Ovary (tissue), 10 donors: ENCODE results near the gene RARRES1. TPM values are rescaled to one million over a fixed set of nuclear protein-coding genes. Genes with fewer than 3 reads are reported as not detected.

Experiments
- DNase-seq, 5 donors: peaks; one replicate each; pipeline ENCODE4 v3.0.0-alpha.2; 2019 to 2020
- H3K27ac ChIP-seq, 2 donors: fragments of 200-600 bp; one replicate each; pipeline versions ENCODE4 v1.5.1 to v1.8.0; 2019 to 2022
- H3K27me3 ChIP-seq: fragments of 200-600 bp; one replicate; pipeline ENCODE4 v1.8.0; 2022
- H3K36me3 ChIP-seq: fragments of 200-600 bp; sonication (generic); one replicate; pipeline ENCODE4 v1.5.1; 2019
- H3K4me1 ChIP-seq: one replicate; pipeline ENCODE4 v1.8.1; 2013; ENCODE audit warnings: mild to moderate bottlenecking, moderate library complexity; ENCODE audit not compliant: insufficient read depth
- H3K4me3 ChIP-seq: fragments of 200-600 bp; sonication (generic); one replicate; pipeline ENCODE4 v1.5.1; 2017
- H3K9me3 ChIP-seq, 2 donors: fragments of 200-600 bp in 1 of 2; sonication (generic) in 1 of 2; one replicate each; pipeline versions ENCODE4 v1.5.1 to v1.8.1; 2013 to 2019; ENCODE audit warnings: mild to moderate bottlenecking in 1 of 2, moderate library complexity in 1 of 2
- CTCF ChIP-seq, 3 donors: fragments of 450-650 bp in 2 of 3; fragments of 200-600 bp in 1 of 3; IDR thresholded peaks; one replicate each; pipeline versions ENCODE4 v1.5.1 to v1.8.0; 2016 to 2022; ENCODE audit warnings: antibody characterized with exemption in 3 of 3, mild to moderate bottlenecking in 1 of 3
- EP300 ChIP-seq: sonication (generic); formaldehyde crosslinking; IDR thresholded peaks from one replicate; pipeline ENCODE4 v1.6.1; 2017; ENCODE audit warnings: antibody characterized with exemption
- POLR2A ChIP-seq: fragments of 450-650 bp; IDR thresholded peaks from one replicate; pipeline ENCODE4 v1.6.1; 2017; ENCODE audit warnings: antibody characterized with exemption, mild to moderate bottlenecking, moderate library complexity
- WGBS, 3 donors: extraction: QIAGEN DNeasy Blood & Tissue Kit in 1 of 3; methylation state at CpG; one replicate each; pipeline versions ENCODE4 v1.1.5 to v1.1.7; 2013 to 2017; 5-methylcytosine and 5-hydroxymethylcytosine counted together
- intact Hi-C, 4 donors: fragments of 100-400 bp; cut with DNase I; formaldehyde crosslinking; loops; one replicate each; pipeline versions ENCODE4 v1.11.0 to v1.15.1; 2022 to 2023
- long read RNA-seq, 3 donors: library from polyadenylated mRNA in 2 of 3; unstranded in 2 of 3; transcript quantifications; one replicate each; pipeline ENCODE4 v2.0.0 and lab custom pipeline, GENCODE V29; 2021 to 2026
- polyA plus RNA-seq, 2 donors: library from polyadenylated mRNA; stranded (reverse); fragments of 200-250 nt in 1 of 2; fragments of 350-450 nt in 1 of 2; fragmentation: Illumina TruSeq in 1 of 2; extraction: RNeasy Lipid Tissue Mini Kit (QIAGEN cat#74804) in 1 of 2; gene quantifications; one replicate each; pipeline ENCODE4 v1.2.3, GENCODE V29; 2013 to 2014
- total RNA-seq, 7 donors: library from RNA; depleted of rRNA in 2 of 7; stranded (reverse); fragments of >200 nt in 2 of 7; fragmentation: NEBNext Ultra II Directional in 3 of 7; extraction: Animal tissue kit (Norgen Biotek cat#: 25700) in 3 of 7; gene quantifications; one replicate each; pipeline versions ENCODE4 v1.1.0 to v1.2.4, GENCODE V29; 2016 to 2023
- donor health status: DM: no; HTN: no; CAD: no; lungs with moderate emphysema.
- donor health status: DM: no; HTN: no; CAD: no.
- donor health status: Bipolar disorder and iron deficiency.
- donor health status: DM: yes; HTN: yes; CAD: no.
- donor health status: DM: no; HTN: no; CAD: no.
- donor health status: DM: yes; HTN: yes; CAD: no.

The RARRES1 gene
- 100 to 1,000 TPM in 4 of 7 donors, 10 to 100 TPM in 3; 11.1 to 283 (median 118) TPM for total RNA-seq
- 10 to 100 TPM; 30.1 to 33.8 TPM for polyA plus RNA-seq
- long read RNA-seq, donor 1, transcript RARRES1-201 (6 exons, 1,952 nt), result major isoform, 70 of 101 reads
- long read RNA-seq, donor 1, partial matches to known transcripts, result 7 of 101 reads
- long read RNA-seq, donor 1, other reads (novel, unspliced or antisense), result 23 of 101 reads
- long read RNA-seq, donor 2, transcript RARRES1-201 (6 exons, 1,952 nt), result major isoform, 11 of 11 reads
- long read RNA-seq, donor 2, partial matches to known transcripts, result 0 of 11 reads
- long read RNA-seq, donor 2, other reads (novel, unspliced or antisense), result 0 of 11 reads
- long read RNA-seq, donor 3, transcript RARRES1-201 (6 exons, 1,952 nt), result major isoform, 254 of 302 reads
- long read RNA-seq, donor 3, partial matches to known transcripts, result 5 of 302 reads
- long read RNA-seq, donor 3, other reads (novel, unspliced or antisense), result 39 of 302 reads

GRCh38 chr3:158731938-158732855 is at the start of gene RARRES1:
RARRES1 (minus strand) TSS chr3:158732457; CDS start chr3:158732415, 42 bp downstream.
- WGBS, 3 donors, result 1 to 5% (median 1%) methylated on average over 28 to 101 of the region's 101 CpGs
- Histone ChIP-seq H3K4me3 (peak within 1 kb of the TSS; percentile 71), H3K27ac (peak within 1 kb of the TSS; percentile 74 to 88), H3K9me3 (no peaks in the 10 kb centered on the region), H3K4me1 (peaks cover 9% of the 10 kb centered on the region), H3K27me3 (no peaks in the 10 kb centered on the region), H3K36me3 (no peaks in the 10 kb centered on the region)
- peak; percentile 72 to 84 (median 77) for DNase-seq
- intact Hi-C loops, result loop anchor here in 2 of 4 donors (2.0 to 5.0 kb wide), 3 partner anchors 40 to 57 kb away; no protein-coding TSS in a partner anchor
- TF ChIP-seq CTCF (IDR thresholded peaks at IDR 0.05) (no peak), EP300 (no peak), POLR2A (no peak)

GRCh38 chr3:158781849-158782248 is 49.6 kb upstream of the RARRES1 start:
- Histone ChIP-seq H3K9me3 (no peaks in the 10 kb centered on the region), H3K4me1 (peaks cover 2% of the 10 kb centered on the region), H3K4me3 (no peak overlapping the region), H3K36me3 (no peaks in the 10 kb centered on the region), H3K27ac (no peak overlapping the region), H3K27me3 (no peaks in the 10 kb centered on the region)
- DNase-seq, result no peak
- 74 to 83% (median 76%) methylated on average over 1 of the region's 1 CpG for WGBS, 3 donors
- intact Hi-C loops, result no loop called here
- TF ChIP-seq POLR2A (no peak), CTCF (IDR thresholded peaks at IDR 0.05) (no peak), EP300 (no peak)

GRCh38 chr3:158781191-158781590 is 48.9 kb upstream of the RARRES1 start:
- DNase-seq, result no peak
- no peaks in the 10 kb centered on the region for H3K36me3 ChIP-seq
- no peak overlapping the region for H3K4me3 ChIP-seq
- WGBS, 3 donors, result 92 to 95% (median 92%) methylated on average over 2 of the region's 2 CpGs
- H3K27ac ChIP-seq, result no peak overlapping the region
- TF ChIP-seq POLR2A (no peak), EP300 (no peak), CTCF (IDR thresholded peaks at IDR 0.05) (no peak)
- no peaks in the 10 kb centered on the region for H3K27me3 ChIP-seq
- H3K9me3 ChIP-seq, result no peaks in the 10 kb centered on the region
- intact Hi-C loops, result no loop called here
- H3K4me1 ChIP-seq, result peaks cover 2% of the 10 kb centered on the region

GRCh38 chr3:158780766-158781165 is 48.5 kb upstream of the RARRES1 start:
- Histone ChIP-seq H3K9me3 (no peaks in the 10 kb centered on the region), H3K36me3 (no peaks in the 10 kb centered on the region), H3K4me3 (no peak overlapping the region), H3K27ac (no peak overlapping the region), H3K4me1 (peaks cover 2% of the 10 kb centered on the region), H3K27me3 (no peaks in the 10 kb centered on the region)
- WGBS, 3 donors, result 63 to 71% (median 69%) methylated on average over 1 of the region's 1 CpG
- intact Hi-C loops, result no loop called here
- no peak for DNase-seq
- TF ChIP-seq EP300 (no peak), POLR2A (no peak), CTCF (IDR thresholded peaks at IDR 0.05) (no peak)
